Stimulated activated CD4-positive, alpha-beta T cell treated with anti-CD3 and anti-CD28 coated beads, Interleukin-12 subunit alpha, Interleukin-12 subunit beta, amount 100 ng/mL, for 48 hours (primary cell): ENCODE results near the gene SMIM24.

Experiments
- DNase-seq, 3 donors: peaks; one replicate each; pipeline ENCODE4 v3.0.0-alpha.2; 2020; ENCODE audit warnings: low read depth in 2 of 3, low spot score in 1 of 3

SMIM24 gene

DNA sequence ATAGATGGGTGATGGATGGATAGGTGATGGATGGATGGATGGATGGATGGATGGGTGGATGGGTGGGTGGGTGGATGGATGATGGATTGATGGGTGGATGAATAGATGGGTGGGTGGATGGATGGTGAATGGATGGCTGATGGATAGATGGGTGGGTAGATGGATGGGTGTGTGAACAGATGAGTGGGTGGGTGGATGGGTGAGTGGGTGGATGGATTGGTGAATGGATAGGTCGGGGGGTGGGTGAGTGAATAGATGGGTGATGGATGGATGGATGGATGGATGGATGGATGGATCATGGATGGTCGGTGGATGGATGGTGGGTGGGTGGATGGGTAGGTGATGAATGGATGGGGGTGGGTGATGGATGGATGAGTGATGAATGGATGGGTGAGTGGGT lies 3.5 kb downstream of the SMIM24 start:
- no peak for DNase-seq

DNA sequence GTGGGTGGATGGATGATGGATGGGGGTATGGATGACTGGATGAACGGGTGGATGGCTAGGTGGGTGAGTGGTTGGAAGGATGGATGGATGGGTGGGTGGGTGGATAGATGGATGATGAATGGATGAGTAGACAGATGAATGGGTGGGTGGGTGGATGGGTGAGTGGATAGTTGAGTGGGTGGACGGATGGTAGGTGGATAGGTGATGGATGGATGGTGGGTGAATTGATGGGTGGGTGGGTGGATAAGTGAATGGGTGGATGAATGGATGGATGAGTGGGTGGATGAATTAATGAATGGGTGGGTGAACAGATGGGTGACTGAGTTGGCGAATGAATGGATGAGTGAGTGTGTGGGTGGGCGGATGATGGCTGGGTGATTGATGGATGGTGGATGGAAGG lies 4.9 kb downstream of the SMIM24 start:
- no peak for DNase-seq

DNA sequence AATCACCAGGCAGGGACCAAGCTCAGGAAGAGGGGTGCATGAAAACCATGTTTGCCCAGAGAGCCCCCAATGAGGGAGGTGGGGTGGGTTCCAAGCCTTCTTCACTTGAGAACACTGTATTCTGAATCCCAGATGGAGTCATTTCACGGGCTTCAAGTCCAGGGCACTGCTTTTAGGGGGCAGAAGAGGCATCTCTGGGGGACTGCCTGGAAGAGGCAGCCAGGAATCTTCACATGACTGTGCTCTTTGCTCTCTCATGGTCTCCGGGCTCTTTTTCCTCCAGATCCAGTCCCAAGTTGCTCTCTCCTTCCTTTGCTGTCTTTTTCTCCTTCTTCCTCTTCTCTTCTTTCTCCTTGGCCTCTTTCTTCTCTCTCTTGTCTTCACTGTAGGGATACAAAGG lies 5.7 kb downstream of the SMIM24 start:
- no peak for DNase-seq

DNA sequence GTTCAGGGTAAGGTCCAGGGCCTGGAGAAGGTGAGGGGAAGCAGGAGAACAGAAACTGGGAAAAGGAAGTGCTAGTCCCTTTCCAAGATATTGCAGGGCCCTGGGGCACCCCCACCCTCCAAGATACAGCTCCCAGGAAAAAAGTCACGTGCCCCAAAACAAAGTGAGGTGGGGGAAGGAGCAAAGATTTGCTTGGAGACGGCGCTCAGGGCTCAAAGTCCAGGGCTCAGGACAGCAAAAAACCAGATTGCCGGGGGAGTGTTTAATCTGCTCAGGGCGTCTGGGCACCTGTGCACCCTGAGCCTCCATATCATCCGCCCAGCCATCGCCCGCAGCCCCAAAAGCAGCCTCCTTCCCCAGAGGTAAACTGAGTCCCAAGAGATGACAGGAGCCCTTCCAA lies 6.3 kb downstream of the SMIM24 start:
- DNase-seq, result no peak

DNA sequence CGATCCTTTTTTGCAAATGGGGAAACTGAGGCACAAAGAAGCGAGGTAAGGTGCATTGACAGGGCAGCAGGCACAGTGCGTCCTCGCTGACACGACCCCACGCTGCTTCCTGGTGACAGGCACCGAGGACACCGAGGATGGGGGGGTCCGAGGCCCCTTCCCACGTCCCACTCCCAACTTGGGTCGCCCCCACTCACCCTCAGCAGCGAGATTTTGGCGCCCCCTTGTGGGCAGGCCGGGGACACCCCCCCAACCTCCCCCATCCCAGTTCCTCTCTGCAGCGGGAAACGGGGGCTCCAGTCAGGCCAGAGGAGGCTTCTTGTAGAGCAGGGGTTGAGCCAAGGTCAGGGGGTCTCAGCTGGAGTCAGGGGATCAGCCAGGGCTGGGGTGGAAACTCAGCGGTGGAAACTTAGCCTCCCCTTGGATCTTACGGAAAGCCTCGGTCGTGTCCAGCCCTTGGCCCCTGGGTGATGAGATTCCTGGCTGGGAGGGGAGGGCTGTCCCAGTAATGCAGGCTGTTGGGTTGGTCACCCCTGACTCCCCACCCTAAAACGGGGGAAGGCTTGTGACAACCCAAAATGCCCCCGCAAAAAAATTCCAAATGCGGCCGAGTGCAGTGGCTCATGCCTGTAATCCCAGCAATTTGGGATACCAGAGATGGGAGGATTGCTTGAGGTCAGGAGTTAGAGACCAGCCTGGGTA lies 8.2 kb downstream of the SMIM24 start:
- peak in 2 of 3 donors; percentile 30 to 45 for DNase-seq

DNA sequence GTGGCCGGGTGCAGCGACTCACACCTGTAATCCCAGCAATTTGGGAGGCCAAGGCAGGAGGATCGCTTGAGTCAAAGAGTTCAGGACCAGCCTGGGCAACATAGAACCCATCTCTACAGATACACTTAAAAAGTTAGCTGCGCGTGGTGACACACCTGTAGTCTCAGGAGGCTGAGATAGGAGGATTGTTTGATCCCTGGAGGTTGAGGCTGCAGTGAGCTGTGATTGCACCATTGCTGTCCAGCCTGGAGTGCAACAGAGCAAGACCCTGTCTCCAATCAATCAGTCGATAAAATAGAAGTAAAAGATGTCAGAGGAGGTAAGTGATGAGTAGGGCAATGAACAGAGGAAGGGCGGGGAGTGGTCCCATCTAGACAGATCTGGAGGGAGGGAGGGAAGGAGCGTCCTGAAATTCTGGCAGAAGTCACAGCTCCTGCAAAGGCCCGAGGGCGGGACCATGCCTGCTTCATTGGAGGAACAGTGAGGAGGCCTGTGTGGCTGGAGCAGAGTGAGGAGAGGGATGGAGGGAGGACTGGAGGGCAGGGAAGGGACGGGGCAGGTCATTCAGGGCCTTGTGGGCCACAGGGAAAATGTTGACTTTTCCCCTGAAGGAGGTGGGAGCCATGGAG lies 9.7 kb downstream of the SMIM24 start:
- DNase-seq, result no peak

DNA sequence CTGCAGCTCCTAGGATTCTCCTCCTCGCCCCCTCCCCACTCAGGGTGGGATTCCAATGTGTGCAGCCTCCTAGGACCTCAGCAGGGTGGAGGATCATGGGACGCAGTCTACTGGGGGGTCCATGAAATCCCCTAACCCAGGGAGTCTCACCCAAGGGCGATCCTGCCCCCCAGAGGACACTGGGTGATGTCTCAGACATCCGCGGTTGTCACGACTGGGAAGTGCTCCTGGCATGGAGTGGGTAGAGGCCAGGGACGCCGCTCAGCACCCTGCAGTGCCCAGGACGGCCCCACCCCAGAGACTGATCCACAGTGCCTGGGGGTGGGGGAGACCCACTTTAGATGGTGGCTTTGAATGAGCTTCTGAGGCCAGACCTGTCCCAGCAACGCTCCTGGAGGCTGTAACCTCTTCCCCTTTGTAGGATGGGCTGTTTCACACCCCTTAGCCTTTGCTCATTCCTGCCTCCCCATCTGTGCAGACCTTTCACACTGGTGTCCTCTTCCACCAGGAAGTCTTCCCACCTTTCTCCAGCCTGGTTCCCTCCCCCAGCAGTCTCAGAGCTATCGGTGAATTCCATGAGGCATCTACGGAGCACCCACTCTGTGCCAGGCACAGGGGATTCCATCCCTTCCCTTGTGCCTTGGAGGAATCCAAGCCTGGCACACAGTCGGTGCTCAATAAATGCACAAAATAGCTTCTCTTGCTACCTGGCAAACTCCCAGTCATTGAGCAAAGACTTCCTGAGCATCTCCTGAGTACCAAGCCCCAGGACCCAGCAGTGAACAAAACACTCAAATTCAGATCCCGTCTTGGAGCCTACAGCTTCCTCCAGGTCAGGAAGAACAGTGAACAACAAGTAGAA lies 10.5 kb downstream of the SMIM24 start:
- no peak for DNase-seq

DNA sequence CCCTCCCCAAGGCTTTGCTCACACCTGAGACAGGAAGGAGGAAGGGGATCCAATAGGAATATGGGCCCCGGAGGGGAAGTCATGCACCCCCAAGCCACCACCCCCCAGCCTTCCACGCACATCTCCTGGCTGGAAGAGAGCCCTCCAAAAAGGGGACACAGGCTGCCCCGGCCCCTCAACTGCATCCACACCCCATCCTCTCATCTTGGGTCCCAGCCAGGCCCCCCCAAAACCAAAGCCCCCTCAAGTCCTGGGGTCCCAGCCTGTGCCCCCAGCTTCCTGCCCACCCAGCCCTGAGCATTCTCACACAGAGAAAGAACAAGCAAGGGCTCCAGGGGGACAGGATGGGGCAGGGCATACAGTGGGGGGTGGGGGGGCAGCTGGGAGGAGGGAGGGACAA lies 12.1 kb downstream of the SMIM24 start:
- DNase-seq, result no peak

DNA sequence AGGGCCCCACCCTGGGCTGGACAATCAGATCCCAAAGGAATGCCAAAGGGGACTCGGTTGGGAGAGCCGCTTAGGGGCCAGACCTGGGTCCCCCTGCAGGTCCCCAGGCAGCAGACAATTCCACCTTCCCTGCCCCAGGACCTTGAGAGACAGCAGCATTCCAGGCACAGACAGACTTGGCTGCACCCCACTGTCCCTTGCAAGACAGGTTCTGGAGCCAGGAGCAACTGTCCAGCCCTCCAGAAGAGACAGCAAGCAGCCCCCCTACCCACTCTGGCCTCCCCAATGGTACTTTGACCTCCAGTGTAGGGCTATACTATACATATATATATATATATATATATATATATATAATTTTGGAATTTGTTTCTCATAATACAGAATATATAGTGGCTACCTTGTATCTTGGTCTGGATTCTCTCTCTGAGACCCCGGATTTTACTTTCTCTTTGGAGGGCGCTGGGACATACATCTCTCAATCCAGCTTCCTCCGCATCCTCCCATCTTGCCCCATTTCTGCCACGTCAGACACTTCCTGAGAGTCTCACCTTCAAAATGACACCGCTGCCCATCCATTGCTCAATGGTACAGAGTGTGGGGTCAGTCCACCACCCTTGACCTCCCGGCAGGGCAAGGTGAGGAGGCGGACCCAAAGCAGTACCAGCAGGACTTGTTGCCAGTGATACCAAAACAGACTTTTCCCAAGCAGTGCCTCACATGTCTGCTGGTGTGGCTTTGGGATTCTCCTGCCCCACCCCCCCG lies 12.7 kb downstream of the SMIM24 start:
- no peak for DNase-seq

DNA sequence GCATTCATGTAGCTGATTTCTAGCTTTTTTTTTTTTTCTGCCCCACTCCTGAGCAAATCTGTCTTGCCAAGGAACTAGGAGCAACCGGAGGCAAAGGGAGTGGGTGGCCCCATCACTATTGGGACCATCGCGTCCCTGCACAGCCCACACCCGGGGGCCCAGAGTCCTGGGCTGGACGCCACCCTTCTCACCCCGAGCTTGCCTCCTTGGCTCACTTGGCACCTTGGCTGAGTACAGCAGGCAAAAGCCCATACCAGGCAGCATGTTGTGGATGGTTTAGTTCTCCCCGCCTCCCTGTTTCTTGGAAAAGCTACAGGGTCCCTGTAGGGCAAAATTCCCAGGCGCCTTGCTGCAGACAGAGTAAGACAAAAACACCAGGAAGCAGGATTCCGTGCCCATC lies 13.7 kb downstream of the SMIM24 start:
- no peak for DNase-seq

DNA sequence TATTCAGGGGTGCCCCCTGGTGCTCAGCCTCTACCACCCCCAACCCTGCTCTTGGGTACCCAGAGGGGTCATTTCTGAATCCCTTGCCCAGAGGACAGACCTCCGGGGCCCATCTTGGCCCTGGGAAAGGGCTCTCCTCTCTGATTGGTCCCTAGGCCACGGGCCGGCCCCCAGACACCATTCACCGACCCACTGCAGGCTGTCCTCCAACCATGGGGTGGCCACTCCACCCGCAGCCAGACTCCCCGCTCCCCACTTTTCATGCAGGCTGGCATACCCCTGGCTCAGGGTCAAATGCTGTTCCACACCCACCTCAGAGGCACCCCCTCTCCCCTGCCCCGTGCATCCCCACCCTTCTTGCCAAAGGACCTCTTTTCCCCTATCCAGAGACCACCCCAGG lies 14.8 kb downstream of the SMIM24 start:
- no peak for DNase-seq

DNA sequence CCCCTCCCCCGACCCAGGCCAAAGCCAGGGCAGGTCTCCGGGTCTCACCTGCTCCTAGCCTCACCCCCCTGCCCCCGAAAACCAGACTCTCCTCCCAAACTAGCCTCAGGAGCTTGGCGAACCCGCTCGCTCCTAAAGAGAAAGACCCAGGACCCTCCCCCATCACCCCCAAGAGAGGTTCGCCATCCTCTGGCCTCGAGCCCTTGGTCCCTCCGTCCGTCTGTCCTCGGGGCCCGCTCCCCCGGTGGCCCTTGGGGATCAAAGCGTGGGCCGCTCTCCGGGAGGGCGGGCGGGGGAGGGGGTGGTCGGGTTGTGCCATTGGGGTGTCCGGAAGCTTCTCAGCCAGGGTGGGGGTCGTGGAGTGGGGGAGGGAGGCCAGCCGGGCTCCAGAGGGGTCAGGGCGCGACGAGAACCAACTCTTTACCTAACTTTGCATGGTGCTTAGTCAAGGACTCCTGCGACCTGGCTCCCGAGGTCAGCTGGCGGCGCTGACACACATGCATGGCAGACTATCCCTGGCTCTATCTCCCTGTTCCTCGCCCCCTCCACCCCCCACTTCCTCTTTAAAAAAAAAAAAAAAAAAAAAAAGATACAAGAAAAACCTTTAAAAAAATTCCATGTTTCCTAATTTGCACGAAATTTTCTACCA lies 15.6 kb downstream of the SMIM24 start:
- no peak for DNase-seq

DNA sequence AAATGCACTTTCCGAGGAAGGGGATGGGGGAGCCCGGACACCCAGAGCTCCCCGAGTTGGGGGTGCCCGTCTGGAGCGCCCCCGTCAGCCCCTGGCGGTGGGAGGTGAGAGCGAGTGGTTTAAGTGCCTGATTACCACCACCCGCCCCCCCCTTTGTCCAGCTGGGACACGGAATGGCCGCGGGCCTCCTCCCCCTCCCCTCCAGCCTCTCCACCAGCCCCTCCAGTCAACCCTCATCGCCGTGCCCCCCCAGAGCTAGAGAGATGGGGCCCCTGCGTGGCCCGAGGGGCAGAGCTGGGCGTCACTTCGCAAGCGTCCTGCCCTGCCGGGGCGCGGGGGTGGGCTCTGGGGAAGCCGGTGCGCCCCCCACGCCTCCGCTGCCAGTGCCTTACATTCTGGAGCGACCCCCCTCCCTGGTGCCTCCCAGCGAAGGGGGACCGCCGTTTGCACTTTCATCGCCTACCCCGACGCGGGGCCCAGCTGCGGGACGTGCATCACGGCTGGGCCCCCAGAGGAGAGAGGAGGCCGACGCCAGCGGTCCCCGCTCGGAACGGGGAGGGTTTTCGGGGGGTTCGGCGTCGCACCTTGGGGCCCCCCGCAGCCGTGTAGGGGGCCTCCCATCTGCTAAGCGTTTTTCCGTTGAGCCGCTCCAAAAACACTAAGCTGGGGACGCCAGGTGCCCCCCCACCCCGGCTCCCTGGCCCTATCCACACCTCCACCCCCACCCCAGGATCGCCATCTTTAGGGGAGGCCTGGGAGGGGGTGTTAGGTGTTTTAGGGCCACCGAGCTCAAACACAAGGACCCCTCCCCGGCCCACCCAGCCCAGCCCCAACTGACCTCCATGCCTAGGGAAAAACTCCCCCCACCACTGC lies 16.4 kb downstream of the SMIM24 start:
- DNase-seq, result no peak

DNA sequence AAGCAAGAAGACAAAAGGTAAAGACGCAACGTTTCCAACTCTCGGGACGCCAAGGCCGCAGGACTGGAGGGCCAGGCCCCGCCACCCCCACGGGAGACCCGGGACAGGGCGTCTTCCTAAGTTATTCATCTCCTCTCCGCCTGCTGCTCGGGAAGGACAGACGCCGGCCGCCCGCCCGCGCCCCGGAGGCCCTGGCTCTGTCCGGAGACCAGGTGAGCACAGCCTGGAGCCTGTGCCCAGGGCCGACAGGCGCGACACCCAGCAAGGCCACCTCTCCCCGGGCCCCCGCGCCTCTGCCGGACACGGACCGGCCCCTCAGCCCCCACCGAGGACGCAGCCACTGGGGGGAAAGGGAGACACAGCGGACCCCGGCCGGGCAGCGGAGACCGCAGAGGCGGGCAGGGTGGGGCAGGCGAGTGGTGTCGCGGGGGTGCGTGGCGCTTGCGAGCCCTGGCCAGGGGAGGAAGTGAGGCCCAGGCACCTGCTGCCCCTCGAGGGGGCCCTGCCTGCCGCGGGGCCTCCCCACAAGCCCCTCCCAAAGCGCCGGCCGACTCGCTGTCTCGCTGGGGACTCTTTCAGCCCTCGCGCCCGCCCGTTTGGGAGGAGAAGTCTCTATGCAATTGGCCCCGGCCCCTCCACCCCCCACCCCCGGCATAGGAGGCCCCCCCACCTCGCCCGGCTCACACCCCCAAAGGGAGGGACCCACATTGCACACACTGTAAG lies 17.2 kb downstream of the SMIM24 start:
- no peak for DNase-seq

DNA sequence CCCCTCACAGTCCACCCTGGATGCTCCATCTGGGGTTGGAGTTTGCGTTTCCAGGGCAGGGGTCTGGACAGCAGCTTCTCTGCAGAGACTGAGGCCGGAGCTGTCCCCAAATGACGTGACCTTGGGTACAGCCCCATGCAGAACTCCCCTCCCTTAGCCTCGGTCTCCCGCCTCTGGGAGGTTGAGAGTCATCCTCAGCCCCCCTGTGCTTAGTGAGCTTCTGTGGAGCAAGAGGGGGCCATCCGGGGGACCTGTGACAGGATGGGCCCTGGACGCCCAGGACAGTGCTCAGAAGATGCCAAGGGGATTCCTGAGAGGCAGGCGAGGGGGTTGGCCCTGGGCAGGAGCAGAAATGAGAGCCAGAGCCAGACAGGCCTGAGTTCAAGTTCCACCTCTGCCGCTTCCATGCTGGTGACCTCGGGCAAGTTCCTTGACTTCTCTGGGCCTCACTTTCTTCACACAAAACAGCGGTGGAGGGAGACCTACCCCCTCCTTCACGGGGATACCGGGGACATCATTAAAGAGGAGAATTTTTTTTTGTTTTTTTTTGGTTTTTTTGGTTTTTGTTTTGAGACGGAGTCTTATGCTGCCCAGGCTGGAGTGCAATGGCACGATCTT lies 20.3 kb downstream of the SMIM24 start:
- no peak for DNase-seq

DNA sequence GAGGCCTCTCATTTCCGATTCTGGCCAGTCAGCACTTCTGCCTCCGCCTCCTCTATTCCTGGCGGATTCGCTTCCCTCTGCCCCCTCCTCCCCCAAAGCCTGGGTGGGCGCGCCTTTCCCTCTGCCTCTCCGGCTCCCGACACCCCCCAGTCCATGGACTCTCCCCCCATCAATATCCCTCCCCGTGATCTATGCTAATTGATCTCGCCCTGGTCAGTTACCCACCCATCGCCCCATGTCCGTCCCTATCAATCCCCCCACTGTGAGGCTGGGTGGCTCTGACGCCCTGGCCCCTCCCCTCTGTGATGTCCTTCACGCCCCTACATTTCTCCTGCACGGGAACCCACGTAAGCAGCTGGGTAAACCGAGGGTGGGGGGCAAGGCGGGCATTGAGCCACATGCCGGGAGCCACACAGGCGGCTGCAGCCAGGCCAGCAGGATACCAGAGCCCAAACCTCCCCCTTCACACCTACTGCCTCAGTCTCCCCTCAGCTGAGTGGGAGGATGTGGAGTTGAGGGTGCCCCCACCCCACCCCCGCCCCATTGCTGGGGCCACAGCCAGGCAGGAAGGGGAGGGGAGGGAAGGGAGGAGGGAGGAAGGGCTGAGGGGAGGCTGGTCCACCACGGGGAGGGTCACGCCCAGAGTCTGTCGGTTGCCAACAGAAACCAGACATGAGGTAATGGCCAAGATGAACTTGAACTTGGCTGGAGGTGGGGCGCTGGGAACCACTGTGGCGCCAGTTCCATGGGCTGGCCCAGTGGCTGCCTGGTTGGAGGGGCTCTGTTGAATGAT lies 21.0 kb downstream of the SMIM24 start:
- DNase-seq, result no peak

DNA sequence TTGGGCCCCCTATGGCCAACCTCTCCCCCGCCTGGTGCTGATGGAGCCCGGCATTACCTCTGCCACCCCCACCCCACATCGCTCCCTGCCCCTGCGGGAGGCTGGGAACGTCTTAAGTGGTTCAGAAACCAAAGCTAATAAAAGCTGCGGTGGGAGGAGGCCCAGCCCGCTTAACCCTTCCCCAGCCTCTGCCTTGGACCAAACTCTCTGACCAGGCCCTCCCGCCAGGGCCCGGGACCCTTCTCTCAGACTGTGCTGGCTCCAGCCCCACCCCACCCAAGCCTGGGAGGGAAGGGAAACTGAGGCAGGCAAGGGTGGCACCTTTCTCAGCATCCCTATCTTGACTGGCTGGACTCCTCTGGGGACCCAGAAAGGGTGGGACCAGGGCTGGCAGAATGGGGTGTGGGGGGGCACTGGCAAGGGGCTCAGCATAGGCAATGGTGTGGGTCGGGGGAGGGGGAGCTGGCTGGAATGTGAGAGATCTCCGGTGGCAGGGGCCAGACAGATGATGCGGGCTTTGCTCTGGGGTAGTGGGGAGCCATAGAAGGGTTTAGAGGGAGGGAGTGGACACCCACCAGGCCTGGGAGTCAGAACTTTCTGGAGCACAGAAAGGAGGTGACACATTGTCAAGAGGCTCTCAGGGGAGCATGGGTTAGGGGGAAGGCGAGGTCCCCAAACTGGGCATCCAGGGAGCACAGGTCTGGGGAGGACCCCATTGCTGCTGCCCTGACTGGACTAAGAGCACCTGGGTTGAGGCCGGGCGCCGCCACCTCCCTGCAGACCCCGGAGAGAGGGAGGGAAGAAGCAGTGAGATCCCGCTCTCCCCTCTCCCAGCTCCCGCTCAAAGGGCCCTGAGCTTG lies 21.9 kb downstream of the SMIM24 start:
- DNase-seq, result no peak
